ENCODE results near the gene SERINC4.
"Not testable (repeated sequence)": the region's sequence is repeated elsewhere in the genome, so short reads cannot be mapped to it uniquely, and the experiment has no call there.

Gene SERINC4

DNA sequence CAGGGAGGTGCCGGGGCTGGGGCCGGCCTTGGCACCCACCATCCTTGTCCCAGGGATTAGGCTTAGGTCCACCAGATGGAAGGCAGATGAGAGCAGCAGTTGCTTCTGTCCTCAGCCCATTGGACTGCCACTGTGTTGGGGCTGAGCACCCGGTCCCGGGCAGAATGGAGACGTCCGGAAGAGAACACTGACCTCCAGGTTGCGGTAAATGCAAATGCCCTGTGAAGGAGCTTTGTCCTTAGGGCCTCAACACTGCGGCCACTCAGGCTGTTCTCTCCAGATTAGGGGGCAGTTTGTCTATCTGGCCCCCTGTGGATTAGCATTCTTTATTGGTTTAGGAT is at the start of gene SERINC4:
SERINC4 (minus strand) TSS at position 276 of the 341 bp plus-strand sequence; CDS start at position 42, 234 bp downstream.
- H3K4me3 ChIP-seq (ENCODE audit: low read depth, low read length) = peak within 1 kb of the TSS; percentile 85
- DNase-seq (ENCODE audit: low read depth) = no peak

DNA sequence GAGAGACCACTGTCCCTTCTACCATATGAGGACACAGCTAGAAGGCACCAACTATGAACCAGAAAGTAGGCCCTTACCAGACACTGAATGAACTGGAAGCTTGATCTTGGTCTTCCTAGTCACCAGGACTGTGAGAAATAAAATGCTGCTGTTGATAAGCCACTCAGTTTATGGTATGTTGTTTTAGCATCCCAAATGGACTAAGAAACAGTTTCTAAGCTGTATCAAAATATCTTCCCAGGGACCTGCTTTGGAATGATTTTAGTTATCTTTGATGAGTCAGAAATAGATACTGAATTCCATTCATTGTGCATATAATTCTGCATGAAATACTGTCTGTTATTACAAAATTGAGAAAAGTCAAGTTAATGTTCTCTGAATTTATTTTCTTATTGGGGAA is 45.4 kb upstream of the SERINC4 start:
- H3K4me3 ChIP-seq (ENCODE audit: low read depth, low read length) = no peak overlapping the region
- no peak for DNase-seq (ENCODE audit: low read depth)

DNA sequence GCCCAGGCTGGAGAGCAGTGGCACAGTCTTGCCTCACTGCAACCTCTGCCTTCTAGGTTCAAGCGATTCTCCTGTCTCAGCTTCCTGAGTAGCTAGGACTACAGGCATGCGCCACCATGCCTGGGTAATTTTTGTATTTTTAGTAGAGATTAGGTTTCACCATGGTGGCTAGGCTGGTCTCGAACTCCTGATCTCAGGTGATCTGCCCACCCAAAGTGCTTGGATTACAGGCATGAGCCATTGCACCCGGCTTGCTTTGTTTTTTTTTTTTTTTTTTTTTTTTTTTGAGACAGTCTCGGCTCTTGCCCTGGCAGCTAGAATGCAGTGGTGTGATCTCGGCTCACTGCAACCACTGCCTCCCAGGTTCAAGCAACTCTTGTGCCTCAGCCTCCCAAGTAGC is 32.5 kb upstream of the SERINC4 start:
- DNase-seq (ENCODE audit: low read depth); H3K4me3 ChIP-seq (ENCODE audit: low read depth, low read length): not testable (repeated sequence)

DNA sequence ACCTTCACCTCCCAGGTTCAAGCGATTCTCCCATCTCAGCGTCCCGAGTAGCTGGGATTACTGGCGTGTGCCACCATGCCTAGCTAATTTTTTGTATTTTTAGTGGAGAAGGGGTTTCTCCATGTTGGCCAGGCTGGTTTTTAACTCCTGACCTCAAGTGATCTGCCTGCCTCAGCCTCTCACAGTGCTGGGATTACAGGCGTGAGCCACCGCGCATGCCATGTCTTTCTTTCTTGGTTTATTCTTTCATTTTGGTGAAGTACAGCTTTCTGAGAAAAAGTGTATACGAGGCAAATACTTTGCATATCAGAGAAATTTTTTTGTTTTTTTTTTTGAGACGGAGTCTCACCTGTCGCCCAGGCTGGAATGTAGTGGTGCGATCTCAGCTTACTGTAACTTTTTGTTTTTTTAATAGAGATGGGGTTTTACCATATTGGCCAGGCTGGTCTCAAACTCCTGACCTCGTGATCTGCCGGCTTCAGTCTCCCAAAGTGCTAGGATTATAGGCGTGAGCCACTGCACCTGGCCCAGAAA is 31.6 kb upstream of the SERINC4 start:
- not testable (repeated sequence) for H3K4me3 ChIP-seq (ENCODE audit: low read depth, low read length)

DNA sequence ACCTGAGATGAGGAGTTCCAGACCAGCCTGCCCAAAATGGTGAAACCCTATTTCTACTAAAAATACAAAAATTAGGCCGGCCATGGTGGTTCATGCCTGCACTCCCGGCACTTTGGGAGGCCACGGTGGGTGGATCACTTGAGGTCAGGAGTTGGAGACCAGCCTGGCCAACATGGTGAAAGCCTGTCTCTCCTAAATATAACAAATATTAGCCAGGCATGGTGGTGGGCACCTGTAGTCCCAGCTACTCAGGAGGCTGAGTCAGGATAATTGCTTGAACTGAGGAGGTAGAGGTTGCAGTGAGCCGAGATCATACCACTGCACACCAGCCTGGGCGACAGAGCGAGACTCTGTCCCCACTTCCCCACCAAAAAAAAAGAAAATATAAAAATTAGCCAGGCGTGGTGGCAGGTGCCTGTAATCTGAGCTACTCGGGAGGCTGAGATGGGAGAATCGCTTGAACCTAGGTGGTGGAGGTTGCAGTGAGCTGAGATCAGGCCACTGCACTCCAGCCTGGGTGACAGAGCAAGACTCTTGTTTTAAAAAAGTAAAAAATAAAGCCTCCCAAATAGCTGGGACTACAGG is 30.8 kb upstream of the SERINC4 start:
- H3K4me3 ChIP-seq (ENCODE audit: low read depth, low read length); DNase-seq (ENCODE audit: low read depth): not testable (repeated sequence)

More for the DNA sequence above, 31.6 kb upstream of the SERINC4 start:
- DNase-seq (ENCODE audit: low read depth) = not testable (repeated sequence)

DNA sequence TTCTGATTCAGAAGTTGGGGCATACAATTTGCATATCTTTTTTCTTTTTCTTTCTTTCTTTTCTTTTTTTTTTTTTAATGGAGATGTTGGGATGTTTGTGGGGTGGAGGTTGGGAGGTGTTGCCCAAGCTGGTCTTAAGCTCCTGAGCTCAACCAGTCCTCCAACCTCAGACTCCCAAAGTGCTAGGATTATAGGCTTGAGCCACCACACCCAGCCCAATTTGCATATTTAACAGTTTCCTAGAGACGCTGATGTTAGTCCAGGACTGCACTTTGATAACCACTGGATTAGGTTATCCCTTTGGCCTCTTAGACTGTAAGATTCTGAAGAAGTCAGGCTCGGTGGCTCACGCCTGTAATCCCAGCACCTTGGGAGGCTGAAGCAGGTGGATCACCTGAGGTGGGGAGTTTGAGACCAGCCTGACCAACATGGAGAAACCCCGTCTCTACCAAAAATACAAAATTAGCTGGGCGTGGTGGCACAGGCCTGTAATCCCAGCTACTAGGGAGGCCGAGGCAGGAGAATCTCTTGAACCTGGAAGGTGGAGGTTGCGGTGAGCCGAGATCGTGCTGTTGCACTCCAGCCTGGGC is 30.0 kb upstream of the SERINC4 start:
- H3K4me3 ChIP-seq (ENCODE audit: low read depth, low read length); DNase-seq (ENCODE audit: low read depth): not testable (repeated sequence)

GRCh38 chr15:43828061-43828657 is 28.1 kb upstream of the SERINC4 start:
- DNase-seq (ENCODE audit: low read depth) = no peak

GRCh38 chr15:43826508-43827341 is 26.7 kb upstream of the SERINC4 start, which contains the start of gene WDR76:
TSS of gene WDR76 (plus strand) at chr15:43827002. CDS start at chr15:43827033, 31 bp downstream.
- peak; percentile 37 for DNase-seq (ENCODE audit: low read depth)
- peak within 1 kb of the TSS; percentile 49 for H3K4me3 ChIP-seq (ENCODE audit: low read depth, low read length)

More at GRCh38 chr15:43828061-43828657, 28.1 kb upstream of the SERINC4 start:
- peak overlapping the region; percentile 49 for H3K4me3 ChIP-seq (ENCODE audit: low read depth, low read length)

- peak overlapping the region; percentile 49 for H3K4me3 ChIP-seq (ENCODE audit: low read depth, low read length)
- DNase-seq (ENCODE audit: low read depth) = no peak
Measured at GRCh38 chr15:43826029-43826507, 26.0 kb upstream of the SERINC4 start.

DNA sequence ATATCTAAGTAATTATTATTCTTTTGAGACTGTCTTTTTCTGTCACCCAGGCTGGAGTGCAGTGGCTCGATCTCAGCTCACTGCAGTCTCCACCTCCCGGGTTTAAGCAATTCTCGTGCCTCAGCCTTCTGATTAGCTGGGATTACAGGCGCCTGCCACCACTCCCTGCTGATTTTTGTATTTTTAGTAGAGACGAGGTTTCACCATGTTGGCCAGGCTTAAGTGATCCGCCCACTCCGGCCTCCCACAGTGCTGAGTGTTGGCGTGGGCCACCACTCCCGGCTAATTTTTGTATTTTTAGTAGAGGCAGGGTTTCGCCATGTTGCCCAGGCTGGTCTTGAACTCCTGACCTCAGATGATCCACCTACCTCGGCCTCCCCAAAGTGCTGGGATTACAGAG is 25.3 kb upstream of the SERINC4 start:
- not testable (repeated sequence) for DNase-seq (ENCODE audit: low read depth); H3K4me3 ChIP-seq (ENCODE audit: low read depth, low read length)

- DNase-seq (ENCODE audit: low read depth) = peak; percentile 87
- H3K4me3 ChIP-seq (ENCODE audit: low read depth, low read length) = peak within 1 kb of the TSS; percentile 97
Measured at GRCh38 chr15:43824302-43825246, 24.6 kb upstream of the SERINC4 start, which contains the start of gene MFAP1. TSS of gene MFAP1 (minus strand) at chr15:43824690. CDS start at chr15:43824569, 121 bp downstream.

DNA sequence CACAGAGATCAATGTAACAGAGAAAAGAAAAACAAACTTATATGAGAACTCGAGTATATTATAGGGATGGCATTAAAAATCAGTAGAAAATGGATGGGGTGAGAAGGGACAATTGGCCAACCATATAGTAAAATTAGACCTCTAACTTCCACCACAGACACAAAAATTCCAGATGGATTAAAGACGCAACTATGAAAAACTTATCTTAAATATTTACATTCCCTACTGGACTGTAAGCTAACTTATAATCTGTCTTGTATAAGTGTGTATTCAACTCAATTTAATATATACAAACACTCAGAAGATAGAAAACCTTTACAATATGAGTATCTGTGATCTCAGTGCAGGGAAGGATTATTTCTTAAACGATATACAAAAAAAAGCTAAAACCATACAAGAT is 21.5 kb upstream of the SERINC4 start:
- DNase-seq (ENCODE audit: low read depth) = no peak
- H3K4me3 ChIP-seq (ENCODE audit: low read depth, low read length) = no peak overlapping the region

GRCh38 chr15:43815064-43815463 is 15.0 kb upstream of the SERINC4 start:
- not testable (repeated sequence) for DNase-seq (ENCODE audit: low read depth); H3K4me3 ChIP-seq (ENCODE audit: low read depth, low read length)

DNA sequence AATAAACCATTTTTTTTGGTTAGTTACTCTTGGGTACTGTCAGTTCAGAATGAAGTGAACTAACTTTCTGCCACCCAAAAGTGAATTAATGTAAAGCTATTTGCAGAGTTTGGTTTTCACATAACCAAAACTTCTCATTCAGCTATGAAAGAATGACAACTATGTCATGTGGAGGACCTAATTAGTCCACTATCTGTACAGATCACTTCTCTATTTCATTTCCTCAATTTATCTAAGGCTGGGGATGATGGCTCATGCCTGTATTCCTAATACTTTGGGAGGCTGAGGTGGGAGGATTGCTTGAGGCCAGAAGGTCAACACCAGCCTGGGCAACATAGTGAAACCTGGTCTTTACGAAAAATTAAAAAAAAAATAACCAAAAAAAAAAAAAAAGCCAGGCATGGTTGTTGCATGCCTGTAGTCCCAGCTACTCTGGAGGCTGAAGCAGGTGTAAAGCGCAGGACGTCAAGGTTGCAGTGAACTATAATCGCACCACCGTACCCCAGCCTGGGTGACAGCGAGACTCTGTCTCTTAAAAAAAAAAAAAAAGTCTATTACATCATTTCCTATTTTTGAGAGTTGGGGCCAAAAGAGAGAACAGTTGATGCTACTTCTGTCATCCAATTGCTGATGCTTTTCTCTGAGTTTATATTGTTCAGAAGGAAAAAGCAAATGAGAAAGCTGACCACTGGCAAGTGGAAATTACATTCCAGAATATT is 9.1 kb upstream of the SERINC4 start:
- no peak for DNase-seq (ENCODE audit: low read depth)
- no peak overlapping the region for H3K4me3 ChIP-seq (ENCODE audit: low read depth, low read length)

DNA sequence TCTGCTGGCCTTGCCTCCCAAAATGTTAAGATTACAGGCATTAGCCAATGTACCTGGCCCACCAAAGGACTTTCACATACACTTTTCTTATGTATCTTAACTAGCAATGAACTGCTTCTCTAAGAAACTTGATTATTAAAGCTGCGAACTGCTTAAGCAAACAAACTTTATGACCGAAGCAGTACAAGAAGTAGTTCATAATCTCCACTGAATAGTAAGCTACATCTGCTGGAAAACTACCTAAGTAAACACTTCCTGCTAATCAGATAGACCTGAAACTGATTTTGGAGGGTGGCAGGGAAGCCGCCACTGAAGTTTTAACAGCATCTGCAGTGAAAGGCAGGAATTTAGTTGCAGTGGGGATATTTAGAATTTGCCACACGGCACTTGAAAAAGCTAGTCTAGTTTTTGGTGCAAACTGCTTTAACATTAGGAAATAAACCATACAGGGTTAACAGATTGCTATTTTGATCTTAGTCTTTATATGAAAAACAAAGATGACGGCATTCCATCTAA is 8.5 kb upstream of the SERINC4 start:
- H3K4me3 ChIP-seq (ENCODE audit: low read depth, low read length) = no peak overlapping the region
- DNase-seq (ENCODE audit: low read depth) = no peak

DNA sequence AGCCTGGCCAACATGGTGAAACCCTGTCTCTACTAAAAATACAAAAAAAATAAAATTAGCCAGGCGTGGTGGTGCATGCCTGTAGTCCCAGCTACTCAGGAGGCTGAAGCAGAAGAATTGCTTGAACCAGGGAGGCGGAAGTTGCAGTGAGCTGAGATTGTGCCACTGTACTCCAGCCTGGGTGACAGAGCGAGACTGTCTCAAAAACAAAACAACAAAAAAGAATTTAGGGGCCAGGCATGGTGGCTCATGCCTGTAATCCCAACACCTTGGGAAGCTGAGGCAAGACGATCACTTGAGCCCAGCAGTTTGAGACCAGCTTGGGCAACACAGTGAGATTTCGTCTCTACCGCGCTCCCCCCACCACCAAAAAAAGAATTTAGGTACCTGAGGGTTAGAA is 2.7 kb upstream of the SERINC4 start:
- H3K4me3 ChIP-seq (ENCODE audit: low read depth, low read length); DNase-seq (ENCODE audit: low read depth): not testable (repeated sequence)

- H3K4me3 ChIP-seq (ENCODE audit: low read depth, low read length) = peak within 1 kb of the TSS; percentile 85
- DNase-seq (ENCODE audit: low read depth) = peak; percentile 58
Measured at GRCh38 chr15:43800286-43801141, 494 bp upstream of the SERINC4 start, which contains the start of gene HYPK. TSS of gene HYPK (plus strand) at chr15:43800599. CDS start at chr15:43800623, 24 bp downstream.

Data from skeletal muscle cell (primary cell).